ENCODE measurements around the gene ADAMTS10.

- TF ChIP-seq CTCF (IDR thresholded peaks at IDR 0.05; ENCODE audit: low read depth, low read length) (no peak), MAX (IDR thresholded peaks at IDR 0.05; ENCODE audit: low read depth, low read length) (no peak), POLR2A (IDR thresholded peaks at IDR 0.05; ENCODE audit: extremely low read depth, insufficient read length) (no peak)
These were observed 9.7 kb downstream of the ADAMTS10 start for GRCh38 chr19:8600816-8601215.
